ENCODE data around the gene WARS2. TPM values are rescaled to one million over a fixed set of nuclear protein-coding genes. Genes with fewer than 3 reads are reported as not detected.

WARS2 gene
- total RNA-seq, 4 donors from 2014 or later = 5.8 to 16.5 (median 6.5) TPM

GRCh38 chr1:119069682-119070081, 70.8 kb downstream of the WARS2 start:
- no peak overlapping the region for H3K27ac ChIP-seq
- H3K36me3 ChIP-seq = no peaks in the 10 kb centered on the region
- H3K9me3 ChIP-seq = no peaks in the 10 kb centered on the region
- H3K4me3 ChIP-seq = no peak overlapping the region
- H3K27me3 ChIP-seq = no peaks in the 10 kb centered on the region
- ATAC-seq = no peak
- in situ Hi-C loops (cut with MboI; ENCODE audit: low sequenced_read_pairs in 4 of 4) (no loop called here), intact Hi-C loops (cut with DNase I; ENCODE audit: low total_unique reads) (no loop called here)
- no peak for DNase-seq
- TF ChIP-seq POLR2A (IDR thresholded peaks at IDR 0.05) = no peak
- TF ChIP-seq CTCF (IDR thresholded peaks at IDR 0.05 in 4 of 5, conservative IDR thresholded peaks at IDR 0.05 in 1 of 5) = no peak
- H3K4me1 ChIP-seq = no peaks in the 10 kb centered on the region

DNA sequence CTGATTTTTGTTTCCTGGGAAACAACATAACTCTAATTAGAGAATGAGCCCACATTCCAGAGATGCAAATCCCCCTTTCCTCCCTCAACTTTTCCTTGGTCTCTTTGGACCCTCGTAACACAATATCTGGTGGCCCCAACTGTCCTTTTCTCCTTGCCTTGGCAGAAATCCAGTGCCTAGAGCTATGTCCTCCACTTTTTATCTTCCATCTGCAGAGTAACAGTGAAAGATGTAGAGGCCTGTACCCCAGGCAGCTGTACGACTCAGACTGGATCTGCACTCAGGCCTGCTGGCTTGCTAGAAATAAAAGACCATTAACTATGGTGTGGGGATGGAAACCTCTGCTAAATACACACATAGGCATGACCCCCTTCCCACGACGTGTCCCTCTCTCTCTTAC, 72.0 kb downstream of the WARS2 start:
- Histone ChIP-seq H3K36me3 (no peaks in the 10 kb centered on the region), H3K27me3 (no peaks in the 10 kb centered on the region), H3K9me3 (no peaks in the 10 kb centered on the region), H3K4me3 (no peak overlapping the region), H3K27ac (no peak overlapping the region), H3K4me1 (no peaks in the 10 kb centered on the region)
- ATAC-seq (no peak), DNase-seq (no peak)
- TF ChIP-seq POLR2A (IDR thresholded peaks at IDR 0.05) = no peak
- TF ChIP-seq CTCF (IDR thresholded peaks at IDR 0.05 in 4 of 5, conservative IDR thresholded peaks at IDR 0.05 in 1 of 5) = no peak
- in situ Hi-C loops (cut with MboI; ENCODE audit: low sequenced_read_pairs in 4 of 4) = no loop called here
- intact Hi-C loops (cut with DNase I; ENCODE audit: low total_unique reads) = no loop called here

GRCh38 chr1:119061700-119062099, 78.8 kb downstream of the WARS2 start:
- no peaks in the 10 kb centered on the region for H3K9me3 ChIP-seq
- H3K27me3 ChIP-seq = no peaks in the 10 kb centered on the region
- TF ChIP-seq CTCF (IDR thresholded peaks at IDR 0.05 in 4 of 5, conservative IDR thresholded peaks at IDR 0.05 in 1 of 5) (no peak), POLR2A (IDR thresholded peaks at IDR 0.05) (no peak)
- intact Hi-C loops (cut with DNase I; ENCODE audit: low total_unique reads) = no loop called here
- H3K36me3 ChIP-seq = no peaks in the 10 kb centered on the region
- in situ Hi-C loops (cut with MboI; ENCODE audit: low sequenced_read_pairs in 4 of 4) = no loop called here
- ATAC-seq (no peak), DNase-seq (no peak)
- H3K4me3 ChIP-seq = no peak overlapping the region
- H3K4me1 ChIP-seq = peaks cover 0 to 5% of the 10 kb centered on the region in 2 donors
- no peak overlapping the region for H3K27ac ChIP-seq

DNA sequence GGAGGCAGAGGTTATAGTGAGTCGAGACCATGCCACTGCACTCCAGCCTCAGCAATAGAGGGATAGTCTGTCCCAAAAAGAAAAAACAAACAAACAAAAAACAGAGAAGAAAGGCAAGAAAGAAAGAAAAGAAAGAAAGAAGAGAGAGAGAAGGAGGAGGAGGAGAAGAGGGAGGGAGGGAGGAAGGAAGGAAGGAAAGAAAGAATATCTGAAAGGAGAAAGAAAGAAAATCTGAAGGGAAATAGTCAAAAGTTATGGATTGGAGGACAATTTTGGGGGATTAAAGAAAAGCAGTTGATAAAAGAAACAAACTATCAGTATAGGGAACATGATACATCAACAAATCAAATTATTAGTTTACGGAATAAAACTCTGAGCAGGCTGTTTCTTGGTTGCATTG, 84.9 kb downstream of the WARS2 start:
- no peak overlapping the region for H3K4me3 ChIP-seq
- no peak for ATAC-seq
- H3K36me3 ChIP-seq = no peaks in the 10 kb centered on the region
- H3K4me1 ChIP-seq = no peaks in the 10 kb centered on the region
- no peaks in the 10 kb centered on the region for H3K27me3 ChIP-seq
- no peaks in the 10 kb centered on the region for H3K9me3 ChIP-seq
- no peak for TF ChIP-seq POLR2A (IDR thresholded peaks at IDR 0.05)
- TF ChIP-seq CTCF (IDR thresholded peaks at IDR 0.05 in 4 of 5, conservative IDR thresholded peaks at IDR 0.05 in 1 of 5) = no peak
- DNase-seq = no peak
- H3K27ac ChIP-seq = no peak overlapping the region
- intact Hi-C loops (cut with DNase I; ENCODE audit: low total_unique reads) (no loop called here), in situ Hi-C loops (cut with MboI; ENCODE audit: low sequenced_read_pairs in 4 of 4) (no loop called here)

- Histone ChIP-seq H3K4me3 (no peak overlapping the region), H3K9me3 (no peaks in the 10 kb centered on the region), H3K27me3 (no peaks in the 10 kb centered on the region), H3K27ac (no peak overlapping the region), H3K36me3 (no peaks in the 10 kb centered on the region), H3K4me1 (no peaks in the 10 kb centered on the region)
- no peak for ATAC-seq
- intact Hi-C loops (cut with DNase I; ENCODE audit: low total_unique reads) = no loop called here
- DNase-seq = no peak
- TF ChIP-seq CTCF (IDR thresholded peaks at IDR 0.05 in 4 of 5, conservative IDR thresholded peaks at IDR 0.05 in 1 of 5) (no peak), POLR2A (IDR thresholded peaks at IDR 0.05) (no peak)
- in situ Hi-C loops (cut with MboI; ENCODE audit: low sequenced_read_pairs in 4 of 4) = no loop called here
Measured at GRCh38 chr1:119053917-119054316, 86.5 kb downstream of the WARS2 start.

Measured in gastrocnemius medialis (tissue), 4 donors.